Psoas muscle (tissue), 8 donors: ENCODE data around the gene CDH6. TPM values are rescaled to one million over a fixed set of nuclear protein-coding genes. Genes with fewer than 3 reads are reported as not detected.
A peak's percentile ranks its signal among the peaks of the same experiment; 100 is the strongest.

ENCODE experiments used
- ATAC-seq, 4 donors: fragments of 200-7000 bp; cut with Tn5 transposase; one replicate each; pipeline ENCODE4 v1.9.1; 2020; ENCODE audit warnings: moderate library complexity in 3 of 4, mild to moderate bottlenecking in 2 of 4
- DNase-seq, 2 donors: peaks; one replicate each; pipeline ENCODE4 v3.0.0-alpha.2; 2020
- H3K27ac ChIP-seq: fragments of 200-600 bp; one replicate; pipeline ENCODE4 v1.8.0; 2022
- H3K27me3 ChIP-seq, 3 donors: fragments of 200-600 bp in 1 of 3; one replicate each; pipeline versions ENCODE4 v1.6.1 to v1.8.0; 2013 to 2022; ENCODE audit warnings: low read length in 2 of 3, mild to moderate bottlenecking in 2 of 3, moderate library complexity in 1 of 3; ENCODE audit not compliant: insufficient read depth in 3 of 3
- H3K36me3 ChIP-seq, 2 donors: fragments of 200-600 bp in 1 of 2; one replicate each; pipeline versions ENCODE4 v1.6.1 to v1.8.0; 2013 to 2022; ENCODE audit warnings: low read depth in 1 of 2, mild to moderate bottlenecking in 1 of 2, moderate library complexity in 1 of 2; ENCODE audit not compliant: insufficient read depth in 1 of 2
- H3K4me1 ChIP-seq: fragments of 200-600 bp; one replicate; pipeline ENCODE4 v1.8.0; 2022
- H3K4me3 ChIP-seq: fragments of 200-600 bp; one replicate; pipeline ENCODE4 v1.8.0; 2022; ENCODE audit warnings: mild to moderate bottlenecking
- H3K9me3 ChIP-seq: fragments of 200-600 bp; one replicate; pipeline ENCODE4 v1.8.0; 2022
- CTCF ChIP-seq: fragments of 200-600 bp; IDR thresholded peaks from one replicate; pipeline ENCODE4 v1.8.0; 2022; ENCODE audit warnings: antibody characterized with exemption
- WGBS, 3 donors: extraction: QIAGEN DNeasy Blood & Tissue Kit; methylation state at CpG; one replicate each; pipeline versions ENCODE4 v1.1.6 to v1.1.7; 2013; 5-methylcytosine and 5-hydroxymethylcytosine counted together
- intact Hi-C, 2 donors: fragments of 100-400 bp; cut with DNase I; formaldehyde crosslinking; loops; one replicate each; pipeline versions ENCODE4 v1.11.0 to v1.14.2; 2022
- polyA plus RNA-seq, 3 donors: library from polyadenylated mRNA; stranded (reverse); fragments of 200-250 nt; gene quantifications; one replicate each; pipeline ENCODE4 v1.2.3, GENCODE V29; 2013
- total RNA-seq, 4 donors: library from RNA; stranded (reverse); fragmentation: NEBNext Ultra II Directional in 2 of 4; extraction: Animal tissue kit (Norgen Biotek cat#: 25700) in 2 of 4; gene quantifications; one replicate each; pipeline versions ENCODE4 v1.2.1 to v1.2.4, GENCODE V29; 2021 to 2023
- donor health status: healthy with polysubstance abuse.
- donor health status: DM: no; HTN: no; CAD: no; lungs with moderate emphysema.
- donor health status: Bipolar disorder and iron deficiency.
- donor health status: healthy.
- donor health status: DM: yes; HTN: yes; CAD: no.
- donor health status: DM: no; HTN: no; CAD: no.
- donor health status: DM: no; HTN: no; CAD: no.
- donor health status: DM: yes; HTN: yes; CAD: no.

Gene CDH6
- total and polyA plus RNA-seq, 7 donors = 0.30 to 3.4 (median 0.77) TPM

- no peak overlapping the region for H3K4me3 ChIP-seq
- H3K4me1 ChIP-seq = no peaks in the 10 kb centered on the region
- WGBS, 3 donors = 84 to 89% (median 84%) methylated on average over 5 of the region's 5 CpGs
- H3K27ac ChIP-seq = no peak overlapping the region
- H3K9me3 ChIP-seq = no peaks in the 10 kb centered on the region
- no peak for DNase-seq
- no peaks in the 10 kb centered on the region for H3K36me3 ChIP-seq
- intact Hi-C loops = no loop called here
- no peak for ATAC-seq
- H3K27me3 ChIP-seq = no peaks in the 10 kb centered on the region
- TF ChIP-seq CTCF = no peak
Observed at GRCh38 chr5:31225118-31225517, 31.6 kb downstream of the CDH6 start.

GRCh38 chr5:31225613-31226012, 32.1 kb downstream of the CDH6 start:
- WGBS, 3 donors = 76 to 86% (median 85%) methylated on average over 3 of the region's 3 CpGs
- Histone ChIP-seq H3K27ac (no peak overlapping the region), H3K4me1 (no peaks in the 10 kb centered on the region), H3K4me3 (no peak overlapping the region), H3K36me3 (no peaks in the 10 kb centered on the region), H3K9me3 (no peaks in the 10 kb centered on the region), H3K27me3 (no peaks in the 10 kb centered on the region)
- DNase-seq (no peak), ATAC-seq (no peak)
- TF ChIP-seq CTCF = no peak
- intact Hi-C loops = no loop called here

GRCh38 chr5:31226651-31227050, 33.2 kb downstream of the CDH6 start:
- intact Hi-C loops = no loop called here
- no peaks in the 10 kb centered on the region for H3K27me3 ChIP-seq
- H3K4me3 ChIP-seq = no peak overlapping the region
- WGBS, 3 donors = 69 to 73% (median 73%) methylated on average over 5 of the region's 5 CpGs
- no peaks in the 10 kb centered on the region for H3K9me3 ChIP-seq
- no peaks in the 10 kb centered on the region for H3K4me1 ChIP-seq
- no peak for DNase-seq
- TF ChIP-seq CTCF = no peak
- H3K36me3 ChIP-seq = no peaks in the 10 kb centered on the region
- ATAC-seq = no peak
- peak overlapping the region; percentile 1 for H3K27ac ChIP-seq

- Histone ChIP-seq H3K36me3 (no peaks in the 10 kb centered on the region), H3K9me3 (no peaks in the 10 kb centered on the region), H3K4me1 (no peaks in the 10 kb centered on the region), H3K27me3 (no peaks in the 10 kb centered on the region), H3K4me3 (no peak overlapping the region), H3K27ac (no peak overlapping the region)
- TF ChIP-seq CTCF = no peak
- intact Hi-C loops = no loop called here
- ATAC-seq (no peak), DNase-seq (no peak)
- 33 to 63% (median 35%) methylated on average over 2 of the region's 2 CpGs for WGBS, 3 donors
Observed at GRCh38 chr5:31229266-31229665, 35.8 kb downstream of the CDH6 start.

- Histone ChIP-seq H3K27me3 (no peaks in the 10 kb centered on the region), H3K9me3 (no peaks in the 10 kb centered on the region), H3K36me3 (no peaks in the 10 kb centered on the region), H3K27ac (no peak overlapping the region), H3K4me1 (no peaks in the 10 kb centered on the region), H3K4me3 (no peak overlapping the region)
- ATAC-seq = no peak
- 30 to 42% (median 31%) methylated on average over 6 of the region's 6 CpGs for whole genome bisulfite sequencing, 3 donors
- intact Hi-C loops = no loop called here
- TF ChIP-seq CTCF = no peak
- no peak for DNase-seq
Observed at GRCh38 chr5:31231177-31231838, 37.8 kb downstream of the CDH6 start.
